ENCODE measurements around the gene ASMT.
A peak's percentile ranks its signal among the peaks of the same experiment; 100 is the strongest.
"Not testable (repeated sequence)": the region's sequence is repeated elsewhere in the genome, so short reads cannot be mapped to it uniquely, and the experiment has no call there.

The ASMT gene, protein sequence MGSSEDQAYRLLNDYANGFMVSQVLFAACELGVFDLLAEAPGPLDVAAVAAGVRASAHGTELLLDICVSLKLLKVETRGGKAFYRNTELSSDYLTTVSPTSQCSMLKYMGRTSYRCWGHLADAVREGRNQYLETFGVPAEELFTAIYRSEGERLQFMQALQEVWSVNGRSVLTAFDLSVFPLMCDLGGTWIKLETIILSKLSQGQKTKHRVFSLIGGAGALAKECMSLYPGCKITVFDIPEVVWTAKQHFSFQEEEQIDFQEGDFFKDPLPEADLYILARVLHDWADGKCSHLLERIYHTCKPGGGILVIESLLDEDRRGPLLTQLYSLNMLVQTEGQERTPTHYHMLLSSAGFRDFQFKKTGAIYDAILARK

DNA sequence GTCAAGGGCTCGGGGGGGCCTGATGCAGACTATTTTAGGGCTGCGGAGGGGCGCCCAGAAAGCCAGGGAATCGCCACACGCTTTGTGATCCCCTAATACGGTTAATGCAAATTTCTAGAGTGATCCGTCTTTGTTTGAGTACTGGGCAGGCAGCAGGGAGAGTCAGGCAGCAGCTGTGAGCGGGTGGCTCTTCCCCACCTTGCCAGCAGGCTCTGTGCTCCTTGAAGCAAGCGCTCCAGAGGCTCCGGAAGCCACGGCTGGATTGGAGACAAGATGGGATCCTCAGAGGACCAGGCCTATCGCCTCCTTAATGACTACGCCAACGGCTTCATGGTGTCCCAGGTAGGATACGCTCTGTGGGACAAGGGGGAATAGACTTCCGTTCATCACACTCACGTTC, at the start of gene ASMT:
Gene ASMT (plus strand): TSS at position 133 of the 400 bp plus-strand sequence. CDS start 141 bp downstream, at position 274.
- no peak within 1 kb of the TSS for H3K27ac Mint-ChIP-seq
- H3K9me3 Mint-ChIP-seq: no peaks in the 10 kb centered on the region
- H3K27me3 Mint-ChIP-seq: no peaks in the 10 kb centered on the region
- H3K4me1 Mint-ChIP-seq: peaks cover 6% of the 10 kb centered on the region
- no peak for ATAC-seq
- H3K4me3 Mint-ChIP-seq: no peak within 1 kb of the TSS
- no peak for DNase-seq

DNA sequence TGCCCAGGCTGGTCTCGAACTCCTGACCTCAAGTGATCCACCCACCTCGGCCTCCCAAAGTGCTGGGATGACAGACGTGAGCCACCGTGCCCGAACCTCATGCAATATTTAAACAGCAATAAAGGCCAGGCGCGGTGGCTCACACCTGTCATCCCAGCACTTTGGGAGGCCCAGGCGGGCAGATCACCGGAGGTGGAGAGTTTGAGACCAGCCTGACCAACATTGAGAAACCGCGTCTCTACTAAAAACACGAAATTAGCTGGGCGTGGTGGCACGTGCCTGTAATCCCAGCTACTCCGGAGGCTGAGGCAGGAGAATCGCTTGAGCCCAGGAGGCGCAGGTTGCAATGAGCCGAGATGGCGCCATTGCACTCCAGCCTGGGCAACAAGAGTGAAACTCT, 40.7 kb upstream of the ASMT start:
- not testable (repeated sequence) for DNase-seq

DNA sequence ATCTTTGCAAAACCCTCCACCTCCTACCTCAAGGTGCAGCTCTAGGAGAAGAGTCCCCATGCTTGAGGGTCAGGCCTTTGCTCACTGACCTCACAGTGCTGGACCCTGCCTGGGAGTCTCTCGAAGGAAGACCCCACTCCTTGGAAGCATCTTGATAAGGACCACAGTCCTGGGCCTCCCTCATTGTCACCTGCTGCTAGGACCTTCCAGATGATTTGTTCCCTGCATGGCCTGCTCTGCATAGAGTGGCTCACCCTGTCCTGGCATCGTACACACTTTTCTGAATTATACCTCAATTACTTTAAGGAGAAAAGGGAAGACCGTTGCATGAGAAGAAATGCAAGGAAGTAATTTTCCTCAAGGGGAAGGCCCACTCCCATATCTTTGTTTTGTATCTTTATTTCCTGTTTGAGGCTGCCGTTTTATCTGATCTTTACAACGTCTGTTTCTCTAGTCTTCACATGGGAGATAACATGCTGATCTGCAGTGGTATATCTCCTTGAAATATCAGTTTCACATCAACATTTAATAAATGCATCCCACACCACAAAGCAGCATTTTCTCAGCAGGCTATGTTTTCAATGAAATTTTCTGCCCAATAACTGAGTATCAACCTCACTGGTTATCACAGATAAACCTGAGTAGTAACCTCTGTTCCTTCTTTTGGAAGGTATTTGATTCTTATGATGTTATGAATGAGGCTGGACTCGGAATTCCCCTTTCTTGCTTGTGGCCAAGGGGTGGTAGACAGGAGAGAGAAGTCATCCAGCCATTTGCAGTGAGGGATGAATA, 38.5 kb upstream of the ASMT start:
- Mint-ChIP-seq H3K4me3 (no peak overlapping the region), H3K4me1 (peaks cover 6% of the 10 kb centered on the region), H3K9me3 (no peaks in the 10 kb centered on the region), H3K27me3 (no peaks in the 10 kb centered on the region), H3K27ac (no peak overlapping the region)
- ATAC-seq: peak; percentile 45
- DNase-seq: peak in 1 of 2 donors; percentile 19

More for the DNA sequence above, 40.7 kb upstream of the ASMT start:
- H3K4me1 Mint-ChIP-seq: peaks cover 20% of the 10 kb centered on the region
- ATAC-seq, H3K9me3 Mint-ChIP-seq, H3K27ac Mint-ChIP-seq, H3K27me3 Mint-ChIP-seq, H3K4me3 Mint-ChIP-seq: not testable (repeated sequence)

DNA sequence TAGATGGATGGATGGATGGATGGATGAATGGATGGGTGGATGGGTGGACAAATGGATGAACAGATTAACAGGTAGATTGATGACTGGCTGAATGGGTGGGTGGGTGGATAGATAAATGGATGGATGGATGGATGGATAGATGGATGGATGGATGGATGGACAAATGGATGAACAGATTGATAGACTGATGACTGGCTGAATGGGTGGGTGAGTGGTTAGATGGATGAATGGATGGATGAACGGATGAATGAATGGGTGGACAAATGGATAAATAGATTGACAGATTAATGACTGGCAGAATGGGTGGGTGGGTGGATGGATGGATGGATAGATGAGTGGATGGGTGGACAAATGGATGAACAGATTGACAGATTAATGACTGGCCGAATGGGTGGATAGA, 37.0 kb upstream of the ASMT start:
- H3K27me3 Mint-ChIP-seq: no peaks in the 10 kb centered on the region
- H3K9me3 Mint-ChIP-seq: no peaks in the 10 kb centered on the region
- no peak for ATAC-seq
- H3K4me1 Mint-ChIP-seq: peaks cover 13% of the 10 kb centered on the region
- H3K27ac Mint-ChIP-seq: no peak overlapping the region
- no peak overlapping the region for H3K4me3 Mint-ChIP-seq
- DNase-seq: peak in 1 of 2 donors; percentile 4

DNA sequence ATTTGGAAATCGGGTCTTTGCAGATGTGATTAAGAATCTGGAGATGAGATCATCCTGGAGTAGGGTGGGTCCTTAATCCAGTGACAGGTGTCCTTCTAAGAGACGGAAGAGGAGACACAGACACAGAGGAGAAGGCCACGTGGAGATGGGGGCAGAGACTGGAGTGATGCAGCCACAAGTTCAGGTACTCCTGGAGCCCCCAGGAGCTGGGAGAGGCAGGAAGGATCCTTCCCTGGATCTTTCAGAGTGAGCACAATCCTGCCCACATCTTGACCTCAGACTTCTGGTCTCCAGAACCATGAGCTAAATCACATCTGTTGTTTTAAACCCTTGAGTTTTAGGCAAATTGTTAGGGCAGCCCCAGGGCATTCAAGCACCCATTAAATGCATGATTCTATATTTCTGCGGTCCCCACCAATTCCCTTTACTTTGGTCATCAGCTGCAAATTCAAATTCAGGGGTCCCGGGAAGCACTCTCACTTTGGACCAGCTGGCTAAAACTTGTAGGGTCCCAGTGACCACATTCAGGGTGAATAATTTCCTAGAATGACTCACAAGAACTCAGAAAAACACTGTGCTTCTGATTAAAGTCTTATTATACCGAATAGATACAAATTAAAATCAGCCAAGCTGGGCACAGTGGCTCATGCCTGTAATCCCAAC, 36.2 kb upstream of the ASMT start:
- Mint-ChIP-seq H3K4me1 (peaks cover 21% of the 10 kb centered on the region), H3K9me3 (no peaks in the 10 kb centered on the region), H3K4me3 (no peak overlapping the region), H3K27ac (no peak overlapping the region), H3K27me3 (no peaks in the 10 kb centered on the region)
- DNase-seq (peak in 1 of 2 donors; percentile 8), ATAC-seq (no peak)

DNA sequence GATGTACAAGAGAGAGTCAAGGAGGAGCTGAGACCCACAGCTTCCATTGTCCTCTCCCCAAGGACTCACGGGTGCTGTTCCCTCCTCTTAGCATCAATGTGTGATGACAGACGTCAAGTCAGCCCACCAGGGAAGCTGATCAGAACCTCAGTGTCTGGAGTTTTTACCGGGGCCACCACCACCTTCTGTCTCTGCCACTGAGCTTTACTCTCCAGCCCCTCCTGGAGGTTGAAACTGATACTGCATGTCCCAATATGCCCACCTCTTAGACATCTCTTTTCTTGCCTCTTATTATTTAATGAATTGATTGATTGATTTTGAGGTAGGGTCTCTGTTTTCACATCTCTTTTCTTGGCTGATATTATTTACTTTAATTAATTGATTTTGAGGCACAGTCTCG, 33.7 kb upstream of the ASMT start:
- H3K4me3 Mint-ChIP-seq: no peak overlapping the region
- peak; percentile 82 for ATAC-seq
- DNase-seq: peak; percentile 77 to 87
- H3K27ac Mint-ChIP-seq: no peak overlapping the region
- no peaks in the 10 kb centered on the region for H3K27me3 Mint-ChIP-seq
- peaks cover 23% of the 10 kb centered on the region for H3K4me1 Mint-ChIP-seq
- H3K9me3 Mint-ChIP-seq: no peaks in the 10 kb centered on the region

DNA sequence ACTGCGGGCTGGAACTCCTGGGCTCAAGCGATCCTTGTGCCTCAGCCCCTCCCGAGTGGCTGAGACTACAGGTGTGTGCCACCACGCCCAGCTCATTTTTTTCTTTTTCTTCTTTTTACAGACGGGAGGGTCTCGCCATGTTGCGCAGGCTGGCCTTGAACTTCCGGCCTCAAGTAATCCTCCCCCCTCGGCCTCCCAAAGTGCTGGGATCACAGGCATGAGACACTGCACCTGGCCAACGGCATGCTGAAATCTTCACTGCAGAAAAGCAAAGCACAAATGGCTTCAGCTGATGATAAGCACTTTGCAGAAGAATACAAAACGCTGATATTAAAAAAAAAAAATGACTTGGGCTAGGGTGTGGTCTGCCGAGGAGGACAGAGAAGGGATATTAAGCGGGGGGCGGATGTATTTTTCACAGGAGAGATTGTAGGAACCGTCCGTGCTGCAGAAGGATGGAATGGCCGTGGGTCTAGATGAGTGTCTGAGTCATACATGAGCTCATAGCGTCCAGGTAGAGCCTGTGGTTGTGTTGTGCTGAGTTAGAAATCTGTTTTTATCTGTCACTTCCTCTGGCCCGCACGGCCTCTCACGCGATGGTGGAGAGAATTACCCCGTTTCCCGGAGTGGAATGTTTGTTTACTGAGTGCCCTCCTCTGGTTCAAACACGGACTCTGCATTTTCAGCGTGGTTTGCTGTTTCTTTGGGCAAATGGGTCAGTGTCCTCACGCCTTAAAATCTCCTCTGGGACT, 32.0 kb upstream of the ASMT start:
- Mint-ChIP-seq H3K4me3 (peak overlapping the region; percentile 63 to 76), H3K9me3 (no peaks in the 10 kb centered on the region)
- ATAC-seq: peak; percentile 91

DNA sequence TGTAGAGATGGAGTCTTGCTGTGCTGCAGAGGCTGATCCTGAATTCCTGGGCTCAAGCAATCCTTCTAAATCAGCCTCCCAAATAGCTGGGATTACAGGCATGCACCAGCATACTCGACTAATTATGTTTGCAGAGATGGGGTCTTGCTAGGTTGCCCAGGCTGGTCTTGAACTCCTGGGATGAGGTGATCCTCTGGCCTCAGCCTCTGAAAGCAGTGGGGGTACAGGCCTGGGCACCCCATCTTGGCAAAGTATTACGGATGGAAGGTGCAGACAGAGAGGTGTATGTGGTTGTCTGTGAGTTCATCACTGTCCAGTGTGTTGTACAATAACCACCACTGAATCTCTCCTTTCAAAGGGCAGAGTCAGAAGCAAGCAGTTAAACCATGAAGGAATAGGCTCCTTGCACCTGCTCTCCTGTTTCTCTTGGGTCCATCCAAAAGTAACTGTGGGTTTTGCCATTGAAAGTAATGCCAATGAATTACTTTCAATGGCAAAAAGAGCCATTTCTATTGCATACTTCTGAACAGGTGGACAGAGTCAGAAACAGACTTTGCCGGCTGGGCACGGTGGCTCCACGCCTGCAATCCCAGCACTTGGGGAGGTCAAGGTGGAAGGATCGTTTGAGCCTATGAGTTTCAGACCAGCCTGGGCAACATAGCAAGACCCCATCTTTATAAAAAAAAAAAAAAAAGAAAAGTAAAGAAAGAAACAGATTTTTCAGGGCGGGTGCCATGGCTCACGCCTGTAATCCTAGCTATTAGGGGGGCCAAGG, 30.4 kb upstream of the ASMT start:
- Mint-ChIP-seq H3K27ac (peak overlapping the region in 1 of 2 donors; percentile 36), H3K27me3 (no peaks in the 10 kb centered on the region), H3K4me3 (no peak overlapping the region), H3K4me1 (peaks cover 28% of the 10 kb centered on the region), H3K9me3 (no peaks in the 10 kb centered on the region)
- peak in 1 of 2 donors; percentile 7 for DNase-seq
- ATAC-seq: no peak

More for the DNA sequence above, 32.0 kb upstream of the ASMT start:
- DNase-seq: peak; percentile 28 to 78
- Mint-ChIP-seq H3K4me1 (peaks cover 28% of the 10 kb centered on the region), H3K27ac (peak overlapping the region; percentile 94 to 99), H3K27me3 (no peaks in the 10 kb centered on the region)

DNA sequence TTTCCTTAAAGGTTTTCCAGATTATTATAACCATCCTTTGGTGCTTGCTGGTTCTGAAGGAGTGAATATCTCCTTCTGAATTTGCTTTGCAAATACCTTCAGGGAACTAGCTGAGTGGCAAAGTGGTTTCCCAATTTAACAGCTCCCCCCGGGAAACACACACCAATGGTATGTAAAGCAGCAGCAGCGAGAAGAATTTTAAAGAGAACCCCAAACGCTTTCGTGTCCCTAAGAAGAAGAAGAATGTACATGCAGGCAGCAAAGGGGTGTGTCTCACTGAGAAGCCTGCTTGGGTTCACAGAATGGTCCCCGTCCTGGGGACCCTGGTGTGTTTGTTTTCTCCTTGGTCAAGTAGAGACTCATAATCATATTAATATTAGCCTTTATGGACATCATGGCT, 27.7 kb upstream of the ASMT start:
- peak in 1 of 2 donors; percentile 12 for DNase-seq
- Mint-ChIP-seq H3K27ac (peak overlapping the region; percentile 7 to 19), H3K9me3 (no peaks in the 10 kb centered on the region), H3K4me1 (peaks cover 20% of the 10 kb centered on the region), H3K27me3 (no peaks in the 10 kb centered on the region), H3K4me3 (no peak overlapping the region)
- ATAC-seq: no peak

DNA sequence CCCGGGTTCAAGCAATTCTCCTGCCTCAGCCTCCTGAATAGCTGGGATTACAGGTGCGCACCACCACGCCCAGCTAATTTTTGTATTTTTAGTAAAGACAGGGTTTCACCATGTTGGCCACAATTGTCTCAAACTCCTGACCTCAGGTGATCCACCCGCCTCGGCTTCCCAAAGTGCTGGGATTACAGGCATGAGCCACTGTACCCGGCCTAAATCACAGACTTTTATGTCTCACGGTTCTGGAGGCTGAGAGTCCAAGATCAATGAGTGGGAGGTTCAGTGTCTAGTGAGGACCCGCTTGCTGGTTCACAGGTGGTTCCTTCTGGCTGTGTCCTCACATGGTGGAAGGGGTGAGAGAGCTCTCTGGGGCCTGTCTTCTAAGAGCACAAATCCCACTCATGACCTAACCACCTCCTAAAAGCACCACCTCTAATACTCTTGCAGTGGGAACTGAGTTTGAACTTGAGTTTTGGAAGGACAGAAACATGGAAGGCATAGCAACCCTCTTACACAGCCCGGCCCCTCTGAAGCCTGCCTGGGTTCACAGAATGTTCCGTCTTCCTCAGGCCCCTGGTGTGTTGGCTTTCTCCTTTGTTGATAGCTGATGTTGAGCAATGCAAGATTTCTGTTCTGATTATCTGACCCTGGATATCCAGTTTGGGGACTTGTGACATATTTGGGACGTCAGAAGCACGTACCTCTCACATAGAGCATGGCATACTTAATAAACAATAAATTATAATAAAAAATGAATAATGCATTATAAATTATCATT, 25.3 kb upstream of the ASMT start:
- Mint-ChIP-seq H3K4me1 (peaks cover 26% of the 10 kb centered on the region), H3K27ac (peak overlapping the region in 1 of 2 donors; percentile 33), H3K4me3 (no peak overlapping the region), H3K27me3 (no peaks in the 10 kb centered on the region), H3K9me3 (no peaks in the 10 kb centered on the region)
- DNase-seq: peak in 1 of 2 donors; percentile 11
- no peak for ATAC-seq

DNA sequence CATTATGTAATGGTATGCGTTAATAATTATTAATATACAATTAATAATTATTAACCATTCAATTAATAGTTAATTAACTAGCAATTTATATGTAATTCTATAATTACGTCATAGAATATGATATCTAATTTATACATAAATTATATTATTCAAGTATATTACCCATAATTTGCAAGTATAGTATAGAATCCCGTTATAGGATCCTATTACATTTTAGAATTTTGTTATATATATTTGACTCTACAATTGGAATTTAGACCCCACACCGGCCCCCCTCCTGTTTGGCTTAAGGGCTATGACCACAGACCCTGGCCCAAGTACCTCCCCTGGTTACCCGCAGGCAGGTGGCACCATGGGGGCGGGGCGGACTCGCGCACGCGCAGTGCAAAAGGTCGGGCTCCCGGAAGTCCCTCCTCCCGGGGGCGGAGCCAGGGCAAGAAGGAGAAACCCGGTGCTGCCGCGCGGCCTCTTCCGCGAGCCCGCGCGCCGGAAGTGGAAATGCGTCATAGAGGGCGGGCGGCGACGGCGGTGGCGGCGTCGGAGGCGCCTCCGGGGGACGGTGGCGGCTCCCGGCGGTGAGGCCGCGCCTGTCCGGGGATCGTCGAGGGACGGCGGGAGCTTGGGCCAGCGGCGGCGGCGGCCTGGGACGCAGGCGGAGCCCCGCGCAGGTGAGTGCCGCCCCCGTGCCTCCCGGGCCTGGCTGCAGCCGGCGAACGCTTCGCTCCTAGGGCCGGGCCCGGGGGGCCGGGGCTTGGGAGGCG, 23.6 kb upstream of the ASMT start, which contains the start of gene AKAP17A:
Gene AKAP17A (plus strand): TSS at position 503 of the 761 bp plus-strand sequence. CDS start 1,859 bp downstream, outside the sequence.
- Mint-ChIP-seq H3K27ac (peak within 1 kb of the TSS; percentile 98), H3K4me3 (peak within 1 kb of the TSS; percentile 99), H3K4me1 (peaks cover 32% of the 10 kb centered on the region), H3K9me3 (no peaks in the 10 kb centered on the region), H3K27me3 (no peaks in the 10 kb centered on the region)
- peak; percentile 90 for ATAC-seq
- peak; percentile 100 for DNase-seq

DNA sequence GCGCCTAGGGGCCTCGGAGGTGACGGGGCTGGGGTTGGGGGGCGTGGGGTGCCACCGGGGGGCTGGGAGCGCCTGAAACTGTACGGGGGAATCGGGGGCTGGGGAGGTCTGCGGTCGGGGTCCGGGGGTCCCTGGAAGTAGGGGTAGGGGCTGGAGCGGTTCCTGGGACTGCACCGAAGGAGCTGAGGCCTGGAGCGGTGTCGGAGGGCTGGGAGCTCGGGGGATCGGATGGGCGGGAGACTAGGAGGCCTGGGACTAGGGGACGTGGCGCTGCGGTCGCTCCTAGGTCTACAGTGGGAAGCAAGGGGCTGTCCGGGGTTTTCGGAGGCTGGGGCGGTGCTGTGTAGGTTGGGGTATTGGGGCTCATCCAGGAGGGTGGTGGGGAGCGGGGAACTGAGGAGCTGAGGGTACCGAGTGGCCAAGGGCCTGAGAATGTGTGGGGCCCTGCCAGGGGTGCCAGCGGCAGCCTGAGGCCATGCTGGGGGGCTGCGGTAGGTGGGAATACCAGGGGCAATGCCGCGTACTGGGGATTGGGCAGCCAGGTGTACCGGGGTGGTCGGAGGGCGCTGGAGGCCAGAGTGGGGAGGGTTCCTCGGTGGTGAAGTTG, 22.9 kb upstream of the ASMT start:
- Mint-ChIP-seq H3K9me3 (no peaks in the 10 kb centered on the region), H3K27me3 (no peaks in the 10 kb centered on the region), H3K4me3 (peak overlapping the region; percentile 99), H3K27ac (peak overlapping the region; percentile 98), H3K4me1 (peaks cover 32% of the 10 kb centered on the region)
- DNase-seq (peak in 1 of 2 donors; percentile 43), ATAC-seq (peak; percentile 56)

Data from stimulated activated naive CD8-positive, alpha-beta T cell treated with anti-CD3 and anti-CD28 coated beads, Interleukin-15, amount 100 ng/mL, for 72 hours (primary cell).